ENCODE results near the gene FXYD4.

FXYD4 gene

GRCh38 chr10:43351301-43351700 lies 20.1 kb upstream of the FXYD4 start:
- TF ChIP-seq CTCF (IDR thresholded peaks at IDR 0.05) = no peak

- TF ChIP-seq CTCF (IDR thresholded peaks at IDR 0.05) = no peak
Measured at GRCh38 chr10:43352951-43353350, 18.5 kb upstream of the FXYD4 start.

GRCh38 chr10:43353495-43354329 lies 17.7 kb upstream of the FXYD4 start:
- no peak for TF ChIP-seq CTCF (IDR thresholded peaks at IDR 0.05)

GRCh38 chr10:43354330-43354635 lies 17.2 kb upstream of the FXYD4 start:
- TF ChIP-seq CTCF (IDR thresholded peaks at IDR 0.05) = no peak

- no peak for TF ChIP-seq CTCF (IDR thresholded peaks at IDR 0.05)
Measured at GRCh38 chr10:43354879-43355380, 16.5 kb upstream of the FXYD4 start.

DNA sequence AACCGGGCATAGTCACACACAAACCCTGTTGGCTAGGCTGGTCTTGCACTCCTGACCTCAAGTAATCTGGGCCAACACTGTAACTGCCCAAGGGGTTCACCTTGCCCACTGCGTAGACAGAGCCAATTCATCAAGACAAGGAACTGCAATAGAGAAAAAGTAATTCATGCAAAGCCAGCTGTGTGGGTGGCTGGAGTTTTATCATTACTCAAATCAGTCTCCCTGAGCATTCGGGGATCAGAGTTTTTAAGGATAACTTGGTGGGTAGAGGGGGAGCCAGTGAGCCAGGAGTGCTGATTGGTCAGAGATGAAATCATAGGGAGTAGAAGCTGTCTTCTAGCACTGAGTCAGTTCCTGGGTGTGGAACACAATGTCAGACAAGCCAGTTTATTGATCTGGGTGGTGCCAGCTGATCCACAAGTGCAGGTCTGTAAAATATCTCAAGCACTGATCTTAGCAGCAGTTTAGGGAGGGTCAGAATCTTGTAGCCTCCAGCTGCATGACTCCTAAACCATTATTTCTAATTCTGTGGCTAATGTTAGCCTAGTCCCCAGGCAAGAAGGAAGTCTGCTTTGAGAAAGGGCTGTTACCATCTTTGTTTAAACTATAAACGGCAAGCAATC lies 15.6 kb upstream of the FXYD4 start:
- no peak for TF ChIP-seq CTCF (IDR thresholded peaks at IDR 0.05)

DNA sequence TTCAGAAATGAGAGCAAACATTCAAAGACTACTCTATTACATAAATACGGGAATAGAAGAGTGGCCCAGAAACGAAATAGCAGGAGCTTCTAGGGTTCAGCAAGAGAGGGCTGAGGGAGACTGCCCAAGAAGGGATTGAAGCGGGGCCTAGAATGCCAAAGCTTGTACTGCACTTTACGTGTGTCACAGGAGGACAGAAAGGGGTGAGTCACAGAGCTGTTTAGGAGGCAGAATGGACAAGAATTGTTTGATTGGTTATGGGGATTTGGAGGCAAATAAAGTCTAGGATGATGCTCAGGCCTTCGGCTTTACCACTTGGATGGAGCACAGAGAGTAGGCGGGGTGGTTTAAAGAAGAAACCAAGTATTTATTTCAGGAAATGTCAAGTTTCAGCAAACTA lies 11.3 kb upstream of the FXYD4 start:
- no peak for TF ChIP-seq CTCF (IDR thresholded peaks at IDR 0.05)

Measured in LNCAP (cell line).